Mesothelial cell of epicardium (in vitro differentiated cells): ENCODE data around the gene ALDH1A3. TPM values are rescaled to one million over a fixed set of nuclear protein-coding genes. Genes with fewer than 3 reads are reported as not detected.

Source experiments
- DNase-seq, 2 experiments: peaks; one replicate each; pipeline ENCODE4 v3.0.0; 2021; ENCODE audit warnings: low spot score in 2 of 2; ENCODE audit not compliant: unreplicated experiment in 2 of 2
- H3K27ac Mint-ChIP-seq: 2 replicates; pipeline ENCODE4 v1.8.0; 2021; ENCODE audit warnings: mixed read lengths
- H3K27me3 Mint-ChIP-seq: 2 replicates; pipeline ENCODE4 v1.8.0; 2021; ENCODE audit warnings: low read depth, mixed read lengths
- H3K36me3 Mint-ChIP-seq: 2 replicates; pipeline ENCODE4 v1.8.0; 2021; ENCODE audit warnings: mixed read lengths
- H3K4me1 Mint-ChIP-seq: 2 replicates; pipeline ENCODE4 v1.8.0; 2021; ENCODE audit warnings: mixed read lengths
- H3K4me3 Mint-ChIP-seq: 2 replicates; pipeline ENCODE4 v1.8.0; 2021; ENCODE audit warnings: mild to moderate bottlenecking, moderate library complexity, mixed read lengths
- H3K9me3 Mint-ChIP-seq: 2 replicates; pipeline ENCODE4 v1.8.0; 2021; ENCODE audit warnings: mixed read lengths
- CTCF ChIP-seq: fragments of 200-600 bp; sonication (generic); IDR thresholded peaks from one replicate; pipeline ENCODE4 v1.5.0; 2021; ENCODE audit warnings: antibody characterized with exemption; ENCODE audit not compliant: unreplicated experiment
- total RNA-seq: library from RNA; stranded (reverse); gene quantifications from 3 replicates; pipeline ENCODE4 v1.2.1, GENCODE V29; 2021

The ALDH1A3 gene
- total RNA-seq, 1 donor from 2014 or later = not detected

- no peak overlapping the region for H3K27ac Mint-ChIP-seq
- no peak for DNase-seq
Observed at GRCh38 chr15:100931143-100931890, 51.7 kb downstream of the ALDH1A3 start.

GRCh38 chr15:100932676-100933348 lies 53.2 kb downstream of the ALDH1A3 start:
- H3K4me3 Mint-ChIP-seq = no peak overlapping the region
- H3K36me3 Mint-ChIP-seq = no peaks in the 10 kb centered on the region
- H3K27ac Mint-ChIP-seq = no peak overlapping the region
- peaks cover 19% of the 10 kb centered on the region for H3K4me1 Mint-ChIP-seq
- H3K27me3 Mint-ChIP-seq = no peaks in the 10 kb centered on the region
- no peaks in the 10 kb centered on the region for H3K9me3 Mint-ChIP-seq
- no peak for DNase-seq
- TF ChIP-seq CTCF = no peak

More at GRCh38 chr15:100931143-100931890, 51.7 kb downstream of the ALDH1A3 start:
- TF ChIP-seq CTCF = no peak
- Mint-ChIP-seq H3K9me3 (no peaks in the 10 kb centered on the region), H3K27me3 (no peaks in the 10 kb centered on the region), H3K36me3 (no peaks in the 10 kb centered on the region), H3K4me3 (no peak overlapping the region), H3K4me1 (peaks cover 19% of the 10 kb centered on the region)

GRCh38 chr15:100934166-100934565 lies 54.5 kb downstream of the ALDH1A3 start:
- H3K4me3 Mint-ChIP-seq = no peak overlapping the region
- no peaks in the 10 kb centered on the region for H3K27me3 Mint-ChIP-seq
- no peak overlapping the region for H3K27ac Mint-ChIP-seq
- H3K36me3 Mint-ChIP-seq = no peaks in the 10 kb centered on the region
- no peak for DNase-seq
- peaks cover 13% of the 10 kb centered on the region for H3K4me1 Mint-ChIP-seq
- no peak for TF ChIP-seq CTCF
- no peaks in the 10 kb centered on the region for H3K9me3 Mint-ChIP-seq

- Mint-ChIP-seq H3K9me3 (no peaks in the 10 kb centered on the region), H3K27me3 (no peaks in the 10 kb centered on the region), H3K27ac (no peak overlapping the region), H3K36me3 (no peaks in the 10 kb centered on the region), H3K4me1 (peaks cover 7% of the 10 kb centered on the region), H3K4me3 (no peak overlapping the region)
- TF ChIP-seq CTCF = no peak
- DNase-seq = no peak
Observed at GRCh38 chr15:100934726-100935125, 55.1 kb downstream of the ALDH1A3 start.

- no peak for DNase-seq
- no peak overlapping the region for H3K27ac Mint-ChIP-seq
- no peaks in the 10 kb centered on the region for H3K4me1 Mint-ChIP-seq
- H3K4me3 Mint-ChIP-seq = no peak overlapping the region
- no peak for TF ChIP-seq CTCF
- no peaks in the 10 kb centered on the region for H3K9me3 Mint-ChIP-seq
- no peaks in the 10 kb centered on the region for H3K36me3 Mint-ChIP-seq
- H3K27me3 Mint-ChIP-seq = no peaks in the 10 kb centered on the region
Observed at GRCh38 chr15:100937171-100937570, 57.5 kb downstream of the ALDH1A3 start.
